MCF 10A (cell line): ENCODE data around the gene SOX5. TPM values are rescaled to one million over a fixed set of nuclear protein-coding genes. Genes with fewer than 3 reads are reported as not detected.
"Not testable (repeated sequence)": the region's sequence is repeated elsewhere in the genome, so short reads cannot be mapped to it uniquely, and the experiment has no call there.

Experiments used
- BruUV-seq: library from RNA; stranded (reverse); fragments of 400-500 nt; replicated peaks from 2 replicates; lab custom pipeline; 2021; lab: Mats Ljungman, UMichigan
- CTCF ChIA-PET: fragments of 300-600 bp; sonication (Branson Sonifier 250); formaldehyde crosslinking; extraction: SDS; loops from one replicate; lab custom pipeline; 2021; ENCODE audit warnings: antibody characterized with exemption, inconsistent platforms; lab: Yijun Ruan, JAX
- POLR2A ChIA-PET: fragments of 300-600, 350-650 bp; sonication (Branson Sonifier 250); formaldehyde crosslinking; extraction: SDS; loops from one replicate; lab custom pipeline; 2020; ENCODE audit warnings: antibody characterized with exemption, inconsistent platforms; lab: Yijun Ruan, JAX
- DNase-seq: peaks from one replicate; pipeline ENCODE4 v3.0.0-alpha.2; 2018; ENCODE audit not compliant: unreplicated experiment
- H3K27ac Mint-ChIP-seq: one replicate; pipeline ENCODE4 v1.8.0; 2022; ENCODE audit warnings: mild to moderate bottlenecking, low read depth, mixed read lengths; ENCODE audit not compliant: unreplicated experiment
- H3K27me3 Mint-ChIP-seq: one replicate; pipeline ENCODE4 v1.8.0; 2022; ENCODE audit warnings: mixed read lengths; ENCODE audit not compliant: insufficient read depth, unreplicated experiment
- H3K36me3 Mint-ChIP-seq: one replicate; pipeline ENCODE4 v1.8.0; 2022; ENCODE audit warnings: mild to moderate bottlenecking, moderate library complexity, mixed read lengths; ENCODE audit not compliant: insufficient read depth, unreplicated experiment
- H3K4me1 Mint-ChIP-seq: one replicate; pipeline ENCODE4 v1.8.0; 2022; ENCODE audit warnings: mixed read lengths; ENCODE audit not compliant: insufficient read depth, unreplicated experiment
- H3K4me3 Mint-ChIP-seq: one replicate; pipeline ENCODE4 v1.8.0; 2022; ENCODE audit warnings: mild to moderate bottlenecking, moderate library complexity, mixed read lengths; ENCODE audit not compliant: unreplicated experiment
- H3K9me3 Mint-ChIP-seq: one replicate; pipeline ENCODE4 v1.8.0; 2022; ENCODE audit warnings: mixed read lengths; ENCODE audit not compliant: unreplicated experiment
- intact Hi-C: fragments of 100-400 bp; cut with micrococcal nuclease; formaldehyde crosslinking; loops from 2 replicates; pipeline ENCODE4 v1.14.1; 2022
- total RNA-seq: library from RNA; stranded (reverse); gene quantifications from 2 replicates; pipeline ENCODE4 v1.2.3, GENCODE V29; 2022
- TF ChIP-seq, protein P1 (sequence below): fragments of 200-600 bp; IDR thresholded peaks from one replicate; pipeline ENCODE4 v1.8.0; 2022; ENCODE audit warnings: antibody characterized with exemption, mild to moderate bottlenecking; ENCODE audit not compliant: unreplicated experiment

SOX5 gene
- total RNA-seq, 1 experiment from 2014 or later, result 0.91 TPM

GRCh38 chr12:23533265-23533664, 416.2 kb downstream of the SOX5 start:
- ChIA-PET POLR2A (interaction anchor here (0.7 kb wide), 1 partner anchor 29 kb away, joined by 3 read pairs; no protein-coding TSS in a partner anchor), CTCF (no interaction called here)
- H3K9me3 Mint-ChIP-seq, result no peaks in the 10 kb centered on the region
- H3K27ac Mint-ChIP-seq, result no peak overlapping the region
- DNase-seq, result no peak
- H3K4me3 Mint-ChIP-seq, result no peak overlapping the region
- peaks cover 13% of the 10 kb centered on the region for H3K27me3 Mint-ChIP-seq
- no peaks in the 10 kb centered on the region for H3K36me3 Mint-ChIP-seq
- intact Hi-C loops, result no loop called here
- TF ChIP-seq, protein P1, sequence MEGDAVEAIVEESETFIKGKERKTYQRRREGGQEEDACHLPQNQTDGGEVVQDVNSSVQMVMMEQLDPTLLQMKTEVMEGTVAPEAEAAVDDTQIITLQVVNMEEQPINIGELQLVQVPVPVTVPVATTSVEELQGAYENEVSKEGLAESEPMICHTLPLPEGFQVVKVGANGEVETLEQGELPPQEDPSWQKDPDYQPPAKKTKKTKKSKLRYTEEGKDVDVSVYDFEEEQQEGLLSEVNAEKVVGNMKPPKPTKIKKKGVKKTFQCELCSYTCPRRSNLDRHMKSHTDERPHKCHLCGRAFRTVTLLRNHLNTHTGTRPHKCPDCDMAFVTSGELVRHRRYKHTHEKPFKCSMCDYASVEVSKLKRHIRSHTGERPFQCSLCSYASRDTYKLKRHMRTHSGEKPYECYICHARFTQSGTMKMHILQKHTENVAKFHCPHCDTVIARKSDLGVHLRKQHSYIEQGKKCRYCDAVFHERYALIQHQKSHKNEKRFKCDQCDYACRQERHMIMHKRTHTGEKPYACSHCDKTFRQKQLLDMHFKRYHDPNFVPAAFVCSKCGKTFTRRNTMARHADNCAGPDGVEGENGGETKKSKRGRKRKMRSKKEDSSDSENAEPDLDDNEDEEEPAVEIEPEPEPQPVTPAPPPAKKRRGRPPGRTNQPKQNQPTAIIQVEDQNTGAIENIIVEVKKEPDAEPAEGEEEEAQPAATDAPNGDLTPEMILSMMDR, result no peak
- no TSS peak for BruUV-seq
- H3K4me1 Mint-ChIP-seq, result no peaks in the 10 kb centered on the region

- DNase-seq, result no peak
- CTCF ChIA-PET, result no interaction called here
- Mint-ChIP-seq H3K9me3 (peaks cover 7% of the 10 kb centered on the region), H3K27ac (no peak overlapping the region), H3K4me1 (no peaks in the 10 kb centered on the region), H3K27me3 (peaks cover 13% of the 10 kb centered on the region), H3K36me3 (no peaks in the 10 kb centered on the region), H3K4me3 (no peak overlapping the region)
- TF ChIP-seq, protein P1, result no peak
- BruUV-seq, result no TSS peak
- POLR2A ChIA-PET, result interaction anchor here (0.6 kb wide), 1 partner anchor 72 kb away, joined by 3 read pairs; no protein-coding TSS in a partner anchor
- intact Hi-C loops, result no loop called here
These were observed 421.2 kb downstream of the SOX5 start for GRCh38 chr12:23528316-23528715.

DNA sequence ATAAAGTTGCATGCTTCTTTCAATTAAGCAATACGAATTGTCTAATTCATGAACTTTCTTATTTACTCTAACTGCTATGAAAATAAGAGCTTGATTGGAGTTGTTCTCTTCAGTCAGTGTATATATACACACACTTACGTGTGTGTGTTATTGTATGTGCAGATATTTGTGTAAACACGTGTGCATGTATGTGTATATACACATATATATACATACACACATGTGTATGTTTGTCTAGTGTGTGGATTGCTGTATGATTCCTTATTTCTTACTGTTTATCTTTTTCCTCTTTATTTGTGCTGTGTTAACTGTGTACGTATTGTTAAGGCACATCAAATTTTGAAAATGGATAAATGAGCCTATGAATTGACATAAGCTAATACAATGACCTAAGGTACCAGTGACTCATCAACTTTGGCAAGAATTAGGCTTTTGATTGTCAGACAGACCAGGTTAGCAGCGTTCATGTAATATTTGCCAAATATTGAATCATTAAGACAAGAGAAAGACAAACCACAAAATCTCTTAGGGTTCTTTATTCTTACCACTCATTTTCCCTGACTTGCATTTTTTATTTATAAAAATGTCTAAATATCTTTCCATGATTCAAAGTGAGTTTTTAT, 423.9 kb downstream of the SOX5 start:
- H3K27me3 Mint-ChIP-seq, result peaks cover 5% of the 10 kb centered on the region
- ChIA-PET CTCF (interaction anchor here (0.6 kb wide), 1 partner anchor 228 kb away, joined by 3 read pairs; no protein-coding TSS in a partner anchor), POLR2A (interaction anchor here (0.6 to 1.3 kb wide), 2 partner anchors 10 to 405 kb away, joined by 3 to 4 read pairs; no protein-coding TSS in a partner anchor)
- TF ChIP-seq, protein P1, result no peak
- H3K36me3 Mint-ChIP-seq, result no peaks in the 10 kb centered on the region
- H3K4me3 Mint-ChIP-seq, result no peak overlapping the region
- intact Hi-C loops, result no loop called here
- H3K4me1 Mint-ChIP-seq, result no peaks in the 10 kb centered on the region
- no TSS peak for BruUV-seq
- no peak overlapping the region for H3K27ac Mint-ChIP-seq
- peaks cover 7% of the 10 kb centered on the region for H3K9me3 Mint-ChIP-seq
- peak; percentile 65 for DNase-seq

GRCh38 chr12:23523339-23523738, 426.1 kb downstream of the SOX5 start:
- Mint-ChIP-seq H3K4me1 (no peaks in the 10 kb centered on the region), H3K36me3 (no peaks in the 10 kb centered on the region), H3K27me3 (no peaks in the 10 kb centered on the region), H3K4me3 (no peak overlapping the region), H3K9me3 (peaks cover 15% of the 10 kb centered on the region), H3K27ac (no peak overlapping the region)
- ChIA-PET POLR2A (interaction anchor here (1.1 kb wide), 1 partner anchor 22 kb away, joined by 3 read pairs; no protein-coding TSS in a partner anchor), CTCF (no interaction called here)
- intact Hi-C loops, result no loop called here
- DNase-seq, result no peak
- TF ChIP-seq, protein P1, result no peak
- no TSS peak for BruUV-seq

GRCh38 chr12:23519444-23519843, 430.0 kb downstream of the SOX5 start:
- H3K4me1 Mint-ChIP-seq, CTCF ChIA-PET, H3K27me3 Mint-ChIP-seq, BruUV-seq, H3K4me3 Mint-ChIP-seq, POLR2A ChIA-PET, DNase-seq, H3K9me3 Mint-ChIP-seq, intact Hi-C loops, H3K36me3 Mint-ChIP-seq, H3K27ac Mint-ChIP-seq: not testable (repeated sequence)

DNA sequence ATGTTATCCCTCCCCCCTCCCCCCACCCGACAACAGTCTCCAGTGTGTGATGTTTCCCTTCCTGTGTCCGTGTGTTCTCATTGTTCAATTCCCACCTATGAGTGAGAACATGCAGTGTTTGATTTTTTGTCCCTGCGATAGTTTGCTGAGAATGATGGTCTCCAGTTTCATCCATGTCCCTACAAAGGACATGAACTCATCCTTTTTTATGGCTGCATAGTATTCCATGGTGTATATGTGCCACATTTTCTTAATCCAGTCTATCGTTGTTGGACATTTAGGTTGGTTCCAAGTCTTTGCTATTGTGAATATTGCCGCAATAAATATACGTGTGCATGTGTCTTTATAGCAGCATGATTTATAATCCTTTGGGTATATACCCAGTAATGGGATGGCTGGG, 433.7 kb downstream of the SOX5 start:
- CTCF ChIA-PET, H3K4me3 Mint-ChIP-seq, H3K36me3 Mint-ChIP-seq, H3K4me1 Mint-ChIP-seq, H3K27me3 Mint-ChIP-seq, intact Hi-C loops, POLR2A ChIA-PET, BruUV-seq, DNase-seq, H3K27ac Mint-ChIP-seq: not testable (repeated sequence)
- H3K9me3 Mint-ChIP-seq, result peaks cover 11% of the 10 kb centered on the region
